HG02970 (cell line): ENCODE data around the gene SEMA3F.

Source experiments
- ATAC-seq: cut with Tn5 transposase; IDR thresholded peaks from one replicate; pipeline ENCODE4 v1.9.1; 2021; ENCODE audit warnings: mild to moderate bottlenecking, moderate library complexity, moderate number of reproducible peaks; ENCODE audit not compliant: unreplicated experiment, low FRiP score

Gene SEMA3F

GRCh38 chr3:50155491-50155878 is 361 bp downstream of the SEMA3F start:
- no peak for ATAC-seq

- ATAC-seq, result no peak
Observed at GRCh38 chr3:50155891-50156290, 767 bp downstream of the SEMA3F start.

- ATAC-seq, result no peak
Observed at GRCh38 chr3:50156549-50157493, 1.7 kb downstream of the SEMA3F start.

GRCh38 chr3:50157827-50158529 is 2.9 kb downstream of the SEMA3F start:
- no peak for ATAC-seq

GRCh38 chr3:50158530-50159146 is 3.5 kb downstream of the SEMA3F start:
- no peak for ATAC-seq

- ATAC-seq, result no peak
Observed at GRCh38 chr3:50160561-50160983, 5.4 kb downstream of the SEMA3F start.

- no peak for ATAC-seq
Observed at GRCh38 chr3:50161320-50161719, 6.2 kb downstream of the SEMA3F start.

GRCh38 chr3:50162034-50162883 is 7.1 kb downstream of the SEMA3F start:
- ATAC-seq, result no peak

- no peak for ATAC-seq
Observed at GRCh38 chr3:50163572-50164455, 8.7 kb downstream of the SEMA3F start.

GRCh38 chr3:50164481-50164880 is 9.4 kb downstream of the SEMA3F start:
- no peak for ATAC-seq

GRCh38 chr3:50164984-50165909 is 10.1 kb downstream of the SEMA3F start:
- ATAC-seq, result no peak

GRCh38 chr3:50165910-50166538 is 10.9 kb downstream of the SEMA3F start:
- ATAC-seq, result no peak

GRCh38 chr3:50166620-50167019 is 11.5 kb downstream of the SEMA3F start:
- no peak for ATAC-seq

- no peak for ATAC-seq
Observed at GRCh38 chr3:50167069-50167840, 12.1 kb downstream of the SEMA3F start.

GRCh38 chr3:50167841-50168209 is 12.7 kb downstream of the SEMA3F start:
- no peak for ATAC-seq

GRCh38 chr3:50168388-50168787 is 13.3 kb downstream of the SEMA3F start:
- no peak for ATAC-seq

GRCh38 chr3:50168791-50169190 is 13.7 kb downstream of the SEMA3F start:
- ATAC-seq, result no peak
